Stimulated activated CD4-positive, alpha-beta T cell treated with anti-CD3 and anti-CD28 coated beads, Interleukin-4, amount 100 ng/mL, for 48 hours (primary cell): ENCODE results near the gene AGPAT3.

Experiments
- DNase-seq, 2 donors: peaks; one replicate each; pipeline ENCODE4 v3.0.0-alpha.2; 2020; ENCODE audit warnings: low read depth in 2 of 2

Gene AGPAT3

DNA sequence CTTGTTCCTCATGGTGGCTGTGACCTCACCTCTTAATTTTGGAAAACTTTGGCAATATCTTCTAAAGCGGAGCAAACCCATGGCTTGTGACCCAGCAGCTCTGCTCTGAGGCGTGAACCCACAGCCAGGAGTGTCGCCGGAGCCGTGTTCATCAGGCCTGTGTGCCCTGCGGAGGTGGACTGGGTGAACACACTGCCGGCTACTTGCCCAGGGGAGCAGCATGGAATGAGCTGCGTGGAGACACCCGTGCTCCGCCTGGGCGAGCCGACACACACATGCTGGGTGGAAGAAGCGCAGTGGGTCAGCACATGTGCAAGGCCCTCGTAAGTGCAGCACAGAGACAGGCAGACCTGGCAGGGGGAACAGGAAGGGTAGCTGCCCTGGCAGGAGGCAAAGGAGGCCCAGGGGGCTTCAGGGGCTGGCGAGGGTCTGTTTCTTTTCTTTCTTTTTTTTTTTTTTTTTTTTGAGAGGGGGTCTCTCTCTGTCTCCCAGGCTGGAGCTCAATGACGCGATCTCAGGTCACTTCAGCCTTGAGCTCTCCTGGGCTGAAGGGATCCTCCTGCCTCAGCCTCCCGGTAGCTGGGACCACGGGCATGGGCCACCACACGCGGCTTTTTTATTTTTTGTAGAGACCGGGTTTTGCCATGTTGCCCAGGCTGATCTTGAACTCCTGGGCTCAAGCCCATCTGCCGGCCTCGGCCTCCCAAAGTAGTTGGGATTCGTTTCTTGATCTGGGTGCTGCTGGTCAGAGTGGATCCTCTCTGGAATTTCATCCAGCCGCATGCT lies 41.8 kb downstream of the AGPAT3 start:
- no peak for DNase-seq

GRCh38 chr21:43907751-43908150 lies 42.7 kb downstream of the AGPAT3 start:
- DNase-seq, result no peak

DNA sequence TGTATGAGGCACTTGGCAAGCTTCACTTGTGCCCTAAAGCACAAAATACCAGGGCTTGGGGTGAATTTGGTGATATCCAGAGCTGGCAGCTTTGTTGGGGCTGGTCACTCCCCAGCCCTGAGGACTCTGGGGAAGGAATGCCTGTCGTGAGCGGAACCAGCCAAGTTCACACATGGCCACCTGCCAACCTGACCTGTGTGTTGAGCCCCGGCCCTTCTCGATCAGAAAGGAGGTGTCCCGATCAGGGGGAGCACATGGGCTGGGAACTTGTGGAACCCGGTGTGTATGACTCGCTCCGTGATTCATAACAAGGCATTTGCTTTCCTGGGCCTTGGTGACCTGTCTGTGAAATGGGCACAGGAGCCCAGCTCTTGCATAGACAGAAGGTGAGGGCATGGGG lies 43.1 kb downstream of the AGPAT3 start:
- no peak for DNase-seq

- no peak for DNase-seq
Observed at GRCh38 chr21:43909741-43910400, 44.8 kb downstream of the AGPAT3 start.

DNA sequence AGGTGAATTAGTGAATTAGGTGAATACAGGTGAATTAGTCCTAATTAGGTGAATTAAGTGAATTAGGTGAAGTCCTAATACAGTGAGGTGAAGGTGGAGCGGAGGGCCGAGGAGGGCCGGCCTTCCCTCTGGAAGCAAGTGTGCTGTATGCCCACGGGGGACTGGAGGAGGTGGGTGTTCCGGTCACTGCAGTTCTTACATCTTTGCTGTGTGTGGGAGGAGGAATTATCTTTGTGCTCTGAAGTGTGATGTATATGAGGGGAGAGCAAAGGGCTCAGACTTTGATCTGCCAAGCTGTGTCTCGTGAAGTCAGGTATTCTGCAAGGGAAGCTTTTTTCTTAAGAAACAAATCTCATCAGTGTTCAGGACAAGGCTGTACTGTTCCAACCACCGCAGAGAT lies 45.4 kb downstream of the AGPAT3 start:
- no peak for DNase-seq

DNA sequence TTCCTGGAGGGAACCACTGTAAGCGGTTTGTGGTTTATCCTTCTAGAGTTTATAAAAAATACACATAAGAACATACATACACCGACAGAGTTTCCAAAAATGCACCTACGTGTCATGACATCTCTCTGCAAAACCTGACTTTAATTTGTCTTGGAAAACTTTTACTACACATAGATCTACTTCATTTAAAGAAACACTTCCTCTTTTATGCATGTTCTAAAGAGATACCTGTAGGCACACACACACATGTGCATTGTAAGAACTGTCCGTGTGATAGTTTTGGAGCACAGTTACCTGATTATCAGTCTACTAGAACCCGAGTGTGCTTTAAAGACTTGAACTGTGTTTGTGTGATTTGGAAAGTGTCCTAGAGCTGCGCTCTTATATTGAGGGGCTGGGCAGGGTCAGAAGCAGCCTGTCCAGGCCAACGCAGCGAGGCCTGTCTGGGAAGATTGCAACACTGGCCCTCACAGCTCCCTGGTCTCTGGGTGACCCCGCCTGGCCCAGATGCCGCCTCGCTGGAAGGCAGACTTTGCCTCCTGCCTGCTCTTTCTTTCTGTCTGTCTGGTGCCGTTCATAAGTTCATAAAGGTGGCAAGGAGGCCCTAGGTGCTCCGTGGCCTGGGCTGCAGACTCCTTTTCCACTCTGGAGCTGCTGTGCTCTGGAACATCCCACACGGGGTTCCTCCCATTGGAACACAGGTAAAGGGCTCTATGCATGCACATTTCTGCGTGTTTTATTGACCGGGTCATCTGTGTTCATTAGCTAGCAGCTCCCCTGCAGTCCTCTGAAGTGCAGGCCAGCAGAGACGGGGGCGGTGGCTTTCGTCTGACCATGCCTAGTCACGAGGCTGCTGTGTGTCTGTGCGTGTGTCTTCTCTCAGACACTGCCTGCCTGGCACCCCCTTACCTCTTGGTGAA lies 46.3 kb downstream of the AGPAT3 start:
- DNase-seq, result no peak

DNA sequence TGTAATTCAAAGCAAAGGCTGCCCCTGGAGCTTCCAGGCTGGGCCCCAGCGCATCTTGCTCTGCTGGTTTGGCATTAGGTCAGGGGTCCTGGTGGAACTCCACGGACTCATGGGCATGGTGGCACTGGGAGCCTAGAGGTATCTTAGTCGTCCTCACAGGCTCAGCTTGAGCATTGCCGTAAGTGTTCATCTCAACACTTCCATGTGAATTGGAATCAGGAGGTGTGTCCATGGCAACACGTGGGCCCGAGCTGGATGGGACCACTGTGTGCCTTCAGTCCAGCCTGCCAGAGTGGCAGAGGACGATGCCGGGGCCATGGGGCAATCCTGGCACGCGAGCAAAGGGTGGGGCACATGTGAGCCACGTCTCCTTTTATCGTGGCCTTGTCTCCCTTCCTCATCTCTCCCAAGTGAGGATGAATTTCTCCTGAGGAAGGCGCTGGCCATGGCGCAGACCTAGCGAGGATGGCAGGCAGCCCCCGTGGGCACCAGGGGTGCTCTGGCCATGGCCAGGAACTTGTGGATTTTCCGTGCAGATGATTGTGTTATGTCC lies 47.0 kb downstream of the AGPAT3 start:
- DNase-seq, result no peak

- DNase-seq, result no peak
Observed at GRCh38 chr21:43912500-43912899, 47.5 kb downstream of the AGPAT3 start.

DNA sequence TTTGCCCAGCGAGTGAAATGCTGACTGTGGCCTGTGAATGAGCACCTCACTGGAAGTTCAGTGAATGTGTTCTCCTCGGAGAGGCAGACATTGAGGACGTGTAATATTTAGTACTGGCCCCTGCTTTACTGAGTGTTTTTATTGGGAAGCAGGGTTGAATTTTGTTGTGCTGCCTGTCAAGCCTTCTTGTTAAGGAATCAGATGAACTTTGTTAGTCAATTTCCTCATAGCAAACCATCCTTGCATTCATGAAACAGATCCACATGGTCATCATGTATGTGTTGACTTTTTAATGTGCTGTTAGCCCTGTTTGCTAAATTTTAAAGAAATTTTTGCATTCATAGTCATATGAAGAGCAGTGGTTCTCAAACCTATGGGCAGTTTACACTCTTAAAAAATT lies 47.9 kb downstream of the AGPAT3 start:
- DNase-seq, result no peak

DNA sequence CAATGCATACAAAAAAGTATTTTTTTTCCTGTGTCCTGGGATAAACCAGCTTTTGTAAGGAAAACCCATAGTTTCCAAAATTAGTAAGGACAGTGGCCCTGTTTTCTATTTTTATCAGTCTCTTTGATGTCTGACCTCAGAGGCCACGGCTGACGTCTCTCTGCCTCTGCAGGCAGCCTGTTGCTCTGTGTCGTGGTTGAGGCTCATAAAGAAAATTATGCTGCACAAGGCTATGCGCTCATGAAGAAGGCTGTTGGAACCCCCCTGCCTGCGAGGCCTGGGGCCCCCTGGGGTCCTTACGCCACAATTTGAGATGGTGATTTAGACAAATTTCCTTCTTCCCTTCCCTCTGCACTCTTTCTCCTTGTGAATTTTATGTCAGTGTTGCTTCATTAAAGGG lies 48.9 kb downstream of the AGPAT3 start:
- DNase-seq, result no peak

- DNase-seq, result no peak
Observed at GRCh38 chr21:43916076-43916475, 51.1 kb downstream of the AGPAT3 start.

DNA sequence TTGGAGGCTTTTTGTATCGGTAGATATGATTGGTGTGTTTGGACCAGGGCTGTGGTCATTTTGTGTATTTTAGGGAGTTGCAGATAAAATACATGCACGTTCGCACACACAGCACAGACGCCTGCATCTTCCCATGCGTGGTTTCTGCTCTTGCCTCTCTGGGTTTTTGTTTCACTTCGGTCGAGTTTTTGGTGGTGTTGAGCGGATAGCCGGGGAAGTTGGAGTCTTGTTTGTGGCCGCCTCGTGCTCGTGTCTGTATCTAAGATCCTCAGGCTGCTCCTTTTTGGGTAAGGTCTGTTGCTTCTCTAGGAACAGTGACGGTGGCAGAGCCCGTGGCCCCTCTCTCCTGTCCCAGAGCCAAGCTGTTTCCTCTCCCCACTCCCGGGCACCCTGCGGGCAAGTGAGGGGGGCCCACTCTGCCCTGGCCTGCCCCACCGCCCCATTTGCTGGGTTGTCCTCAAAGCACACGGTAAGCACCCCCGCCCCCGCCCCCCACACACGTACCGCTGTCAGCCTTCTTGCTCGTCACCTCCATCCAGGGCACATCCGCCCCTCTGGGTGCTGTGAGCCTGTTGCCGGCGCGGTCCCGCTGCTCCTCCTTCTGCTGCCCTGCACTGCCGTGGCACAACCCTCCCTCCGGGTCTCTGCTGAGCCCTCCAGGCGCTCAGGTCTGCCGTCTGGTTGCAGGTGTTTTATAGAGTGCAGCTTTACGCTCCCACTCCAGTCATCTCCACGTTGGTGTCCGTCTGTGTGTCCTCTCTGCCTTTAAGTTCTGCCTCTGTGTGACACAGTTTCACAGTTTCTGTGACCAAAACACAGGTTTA lies 51.9 kb downstream of the AGPAT3 start:
- DNase-seq, result peak in 1 of 2 donors; percentile 49

GRCh38 chr21:43917515-43918384 lies 52.7 kb downstream of the AGPAT3 start:
- DNase-seq, result no peak

DNA sequence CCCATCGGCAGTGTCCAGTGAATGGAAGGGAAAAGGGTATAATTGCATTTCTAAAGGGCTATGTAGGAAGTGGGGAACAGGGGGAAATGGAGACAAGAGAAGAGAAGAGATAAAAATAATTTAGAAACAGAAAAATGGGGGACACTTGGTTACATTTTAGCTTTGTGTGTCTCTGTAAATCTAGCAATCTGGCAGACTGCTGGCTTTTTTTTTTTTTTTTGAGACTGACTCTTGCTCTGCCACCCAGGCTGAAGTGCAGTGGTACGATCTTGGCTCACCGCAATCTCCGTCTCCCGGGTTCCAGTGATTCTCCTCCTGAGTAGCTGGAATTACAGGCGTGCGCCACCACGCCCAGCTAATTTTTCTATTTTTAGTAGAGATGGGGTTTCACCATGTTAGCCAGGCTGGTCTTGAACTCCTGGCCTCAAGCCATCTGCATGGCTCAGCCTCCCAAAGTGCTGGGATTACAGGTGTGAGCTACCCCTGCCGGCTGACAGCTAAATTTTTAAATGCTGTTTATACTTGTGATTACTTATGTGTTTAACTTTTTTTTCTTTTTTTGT lies 53.4 kb downstream of the AGPAT3 start:
- DNase-seq, result no peak

GRCh38 chr21:43919283-43919682 lies 54.3 kb downstream of the AGPAT3 start:
- DNase-seq, result no peak

DNA sequence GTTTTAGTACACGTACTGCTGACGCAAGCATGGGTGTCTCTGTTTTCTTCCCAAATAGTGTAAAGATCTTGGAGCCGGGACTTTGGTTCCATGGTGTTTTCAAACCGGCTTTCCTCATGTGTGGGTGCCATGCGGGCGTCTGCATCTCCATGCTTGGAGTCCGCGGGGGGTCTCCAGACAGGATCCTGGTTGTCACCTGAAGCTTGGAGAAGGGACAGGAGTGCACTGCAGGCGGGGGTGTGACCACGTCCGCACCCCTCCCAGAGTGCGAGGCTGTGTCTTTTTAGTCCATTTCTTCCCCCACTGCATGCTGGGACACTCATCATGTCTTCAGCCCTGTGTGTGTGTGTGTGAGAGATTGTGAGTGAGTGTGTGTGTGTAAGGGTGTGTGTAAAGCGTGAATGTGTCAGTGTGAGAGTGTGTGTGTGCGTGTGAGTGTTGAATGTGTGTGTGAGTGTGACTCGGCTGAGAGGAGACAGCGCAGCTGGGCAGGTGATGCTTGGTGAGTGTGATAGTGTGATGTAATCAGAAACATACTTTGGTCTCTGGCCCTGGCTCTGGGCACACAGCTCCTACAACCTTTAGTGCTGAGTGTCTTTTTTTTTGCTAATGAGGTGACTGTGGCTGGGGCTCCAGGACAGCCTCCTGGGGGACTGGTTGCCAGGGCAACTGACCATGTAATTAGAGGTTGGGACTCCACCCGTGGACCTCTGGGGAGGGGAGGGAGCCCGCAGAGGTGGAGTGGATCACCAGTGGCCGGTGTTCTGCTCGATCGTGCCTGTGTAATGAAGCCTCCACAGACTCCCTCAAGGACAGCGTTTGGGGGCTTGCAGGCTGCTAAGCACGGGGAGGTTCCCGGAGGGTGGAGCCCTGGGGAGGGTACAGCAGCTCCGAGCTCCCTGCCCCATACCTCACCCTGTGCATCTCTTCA lies 55.1 kb downstream of the AGPAT3 start:
- no peak for DNase-seq

GRCh38 chr21:43921571-43921978 lies 56.6 kb downstream of the AGPAT3 start:
- DNase-seq, result no peak
